GM21423 (cell line): ENCODE data around the gene NSMCE3.

ENCODE experiments used
- ATAC-seq: cut with Tn5 transposase; IDR thresholded peaks from one replicate; pipeline ENCODE4 v1.9.1; 2021; ENCODE audit warnings: mild to moderate bottlenecking, moderate library complexity; ENCODE audit not compliant: unreplicated experiment

The NSMCE3 gene

GRCh38 chr15:29222129-29222853 is 47.3 kb downstream of the NSMCE3 start:
- no peak for ATAC-seq

GRCh38 chr15:29220852-29221251 is 48.8 kb downstream of the NSMCE3 start:
- ATAC-seq = no peak

- ATAC-seq = no peak
These were observed 52.7 kb downstream of the NSMCE3 start for GRCh38 chr15:29216955-29217354.
